Naive B cell (primary cell): ENCODE data around the gene TRPC1. TPM values are rescaled to one million over a fixed set of nuclear protein-coding genes. Genes with fewer than 3 reads are reported as not detected.
A peak's percentile ranks its signal among the peaks of the same experiment; 100 is the strongest.

ENCODE experiments used
- ATAC-seq, 2 donors: fragments of 150-1000 bp; cut with Tn5 transposase; 2 replicates each; pipeline ENCODE4 v1.10.0; 2021; ENCODE audit warnings: low read depth in 2 of 2, mild to moderate bottlenecking in 2 of 2, moderate library complexity in 2 of 2
- DNase-seq: peaks from one replicate; pipeline ENCODE4 v3.0.0; 2022
- H3K27ac Mint-ChIP-seq, 6 donors: one replicate each; pipeline ENCODE4 v1.8.0; 2020 to 2022; ENCODE audit warnings: mild to moderate bottlenecking in 6 of 6, mixed read lengths in 6 of 6, moderate library complexity in 5 of 6, inconsistent platforms in 2 of 6
- H3K27me3 Mint-ChIP-seq, 3 donors: one replicate each; pipeline ENCODE4 v1.8.0; 2021 to 2022; ENCODE audit warnings: mixed read lengths in 3 of 3, mild to moderate bottlenecking in 1 of 3
- H3K36me3 Mint-ChIP-seq, 2 donors: one replicate each; pipeline ENCODE4 v1.8.0; 2020 to 2022; ENCODE audit warnings: mixed read lengths in 2 of 2, inconsistent platforms in 1 of 2, mild to moderate bottlenecking in 1 of 2
- H3K4me1 Mint-ChIP-seq, 3 donors: one replicate each; pipeline ENCODE4 v1.8.0; 2020 to 2022; ENCODE audit warnings: mixed read lengths in 3 of 3, inconsistent platforms in 1 of 3, mild to moderate bottlenecking in 1 of 3, moderate library complexity in 1 of 3
- H3K4me3 Mint-ChIP-seq, 8 donors: one replicate each; pipeline ENCODE4 v1.8.0; 2020 to 2022; ENCODE audit warnings: mild to moderate bottlenecking in 8 of 8, mixed read lengths in 8 of 8, moderate library complexity in 8 of 8, inconsistent platforms in 2 of 8
- H3K9me3 Mint-ChIP-seq, 7 donors: one replicate each; pipeline ENCODE4 v1.8.0; 2020 to 2022; ENCODE audit warnings: mixed read lengths in 7 of 7, mild to moderate bottlenecking in 5 of 7, inconsistent platforms in 2 of 7, moderate library complexity in 1 of 7
- polyA plus RNA-seq, 6 donors: library from polyadenylated mRNA; unstranded; fragments of 300-500 nt; fragmentation: Illumina TruSeq; gene quantifications; one replicate each; pipeline ENCODE4 v1.2.3, GENCODE V29; 2021; ENCODE audit warnings: low read depth in 6 of 6

Gene TRPC1
- polyA plus RNA-seq, 6 donors from 2014 or later: 0.25 to 1.1 (median 0.35) TPM; not detected in 1

GRCh38 chr3:142779591-142779990 is 55.8 kb downstream of the TRPC1 start:
- no peak overlapping the region for H3K27ac Mint-ChIP-seq
- no peaks in the 10 kb centered on the region for H3K4me1 Mint-ChIP-seq
- H3K4me3 Mint-ChIP-seq: no peak overlapping the region
- no peaks in the 10 kb centered on the region for H3K27me3 Mint-ChIP-seq
- no peak for ATAC-seq
- DNase-seq: no peak
- peaks cover 0 to 3% (median 0%) of the 10 kb centered on the region in 7 donors for H3K9me3 Mint-ChIP-seq
- peaks cover 0 to 3% of the 10 kb centered on the region in 2 donors for H3K36me3 Mint-ChIP-seq

DNA sequence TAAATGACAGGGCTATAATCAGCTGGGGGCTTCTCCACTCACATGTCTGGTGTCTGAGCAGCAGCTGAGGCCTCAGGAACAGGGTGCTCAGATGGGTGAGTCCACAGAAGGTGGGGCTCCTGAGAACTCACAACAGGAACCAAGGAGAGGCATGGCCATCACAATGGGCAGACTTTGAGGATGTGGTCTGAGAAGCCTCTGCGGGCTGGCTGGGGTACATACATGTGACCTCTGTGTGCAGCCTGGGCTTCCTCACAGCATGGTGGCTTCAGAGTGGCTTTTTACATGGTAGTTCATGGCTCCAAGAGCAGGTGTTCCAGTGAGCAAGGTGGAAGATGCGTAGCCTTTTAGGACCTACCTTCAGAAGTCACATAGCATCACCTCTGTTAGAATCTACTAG is 58.8 kb downstream of the TRPC1 start:
- Mint-ChIP-seq H3K4me1 (no peaks in the 10 kb centered on the region), H3K9me3 (peaks cover 0 to 3% (median 0%) of the 10 kb centered on the region in 7 donors), H3K4me3 (no peak overlapping the region), H3K27me3 (peaks cover 0 to under 1% (median 0%) of the 10 kb centered on the region in 3 donors), H3K27ac (peak overlapping the region in 1 of 6 donors; percentile 19), H3K36me3 (peaks cover 0 to 3% of the 10 kb centered on the region in 2 donors)
- DNase-seq (no peak), ATAC-seq (no peak)

- Mint-ChIP-seq H3K36me3 (peaks cover 0 to 3% of the 10 kb centered on the region in 2 donors), H3K27ac (no peak overlapping the region), H3K4me3 (no peak overlapping the region), H3K9me3 (peaks cover 0 to 3% (median 0%) of the 10 kb centered on the region in 7 donors), H3K27me3 (peaks cover 0 to 9% (median 0%) of the 10 kb centered on the region in 3 donors), H3K4me1 (no peaks in the 10 kb centered on the region)
- no peak for DNase-seq
- ATAC-seq: no peak
Measured at GRCh38 chr3:142784228-142784627, 60.4 kb downstream of the TRPC1 start.

DNA sequence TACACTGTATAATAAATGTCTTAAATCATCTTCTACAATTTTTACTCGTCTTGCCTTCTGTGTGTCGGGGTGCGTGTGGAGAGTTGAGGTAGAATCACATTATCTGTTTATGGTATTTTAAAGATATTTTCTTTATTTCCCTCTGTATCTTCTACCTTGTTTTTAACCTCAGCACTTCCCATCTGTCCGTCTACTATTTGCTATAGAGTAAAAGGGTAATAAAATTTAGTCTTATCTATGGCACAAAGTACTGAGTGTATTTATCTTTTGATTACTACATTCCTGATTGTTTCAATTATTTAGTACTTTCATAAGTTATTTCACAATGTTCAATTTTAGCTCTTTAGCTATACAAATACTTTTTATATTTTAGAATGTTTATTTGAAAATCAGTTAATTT is 62.2 kb downstream of the TRPC1 start:
- H3K4me1 Mint-ChIP-seq: no peaks in the 10 kb centered on the region
- peaks cover 0 to 3% of the 10 kb centered on the region in 2 donors for H3K36me3 Mint-ChIP-seq
- H3K27ac Mint-ChIP-seq: no peak overlapping the region
- H3K27me3 Mint-ChIP-seq: peaks cover 0 to 9% (median 5%) of the 10 kb centered on the region in 3 donors
- ATAC-seq (no peak), DNase-seq (no peak)
- H3K4me3 Mint-ChIP-seq: no peak overlapping the region
- peaks cover 0 to 3% (median 0%) of the 10 kb centered on the region in 7 donors for H3K9me3 Mint-ChIP-seq

GRCh38 chr3:142787719-142788118 is 63.9 kb downstream of the TRPC1 start:
- DNase-seq: no peak
- Mint-ChIP-seq H3K4me3 (no peak overlapping the region), H3K4me1 (no peaks in the 10 kb centered on the region), H3K9me3 (peaks cover 0 to under 1% (median 0%) of the 10 kb centered on the region in 7 donors), H3K36me3 (peaks cover 0 to 3% of the 10 kb centered on the region in 2 donors), H3K27me3 (peaks cover 0 to 9% (median 5%) of the 10 kb centered on the region in 3 donors), H3K27ac (no peak overlapping the region)
- no peak for ATAC-seq

GRCh38 chr3:142794508-142794907 is 70.7 kb downstream of the TRPC1 start:
- Mint-ChIP-seq H3K4me3 (no peak overlapping the region), H3K27ac (no peak overlapping the region), H3K27me3 (peaks cover 0 to 5% (median 0%) of the 10 kb centered on the region in 3 donors), H3K36me3 (no peaks in the 10 kb centered on the region), H3K9me3 (no peaks in the 10 kb centered on the region), H3K4me1 (no peaks in the 10 kb centered on the region)
- ATAC-seq: no peak
- no peak for DNase-seq

DNA sequence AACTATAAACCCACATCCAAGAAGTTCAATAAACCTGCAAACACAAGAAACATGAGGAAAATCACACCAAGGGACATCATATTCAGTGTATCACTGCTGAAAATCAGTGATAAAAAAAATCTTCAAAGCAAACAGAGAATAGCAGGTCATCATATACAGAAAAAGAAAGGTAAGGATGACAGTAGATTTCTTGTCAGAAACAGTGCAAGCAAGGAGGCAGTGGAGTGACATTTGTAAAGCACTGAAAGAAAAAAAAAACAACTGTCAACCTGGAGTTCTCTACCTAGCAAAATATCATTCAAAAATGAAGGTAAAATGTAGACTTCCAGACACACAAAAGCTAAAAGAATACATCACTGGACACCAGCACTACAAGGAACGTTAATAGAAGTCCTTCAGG is 71.5 kb downstream of the TRPC1 start:
- Mint-ChIP-seq H3K4me1 (no peaks in the 10 kb centered on the region), H3K27me3 (no peaks in the 10 kb centered on the region), H3K4me3 (no peak overlapping the region), H3K27ac (no peak overlapping the region), H3K9me3 (no peaks in the 10 kb centered on the region), H3K36me3 (no peaks in the 10 kb centered on the region)
- no peak for DNase-seq
- no peak for ATAC-seq

DNA sequence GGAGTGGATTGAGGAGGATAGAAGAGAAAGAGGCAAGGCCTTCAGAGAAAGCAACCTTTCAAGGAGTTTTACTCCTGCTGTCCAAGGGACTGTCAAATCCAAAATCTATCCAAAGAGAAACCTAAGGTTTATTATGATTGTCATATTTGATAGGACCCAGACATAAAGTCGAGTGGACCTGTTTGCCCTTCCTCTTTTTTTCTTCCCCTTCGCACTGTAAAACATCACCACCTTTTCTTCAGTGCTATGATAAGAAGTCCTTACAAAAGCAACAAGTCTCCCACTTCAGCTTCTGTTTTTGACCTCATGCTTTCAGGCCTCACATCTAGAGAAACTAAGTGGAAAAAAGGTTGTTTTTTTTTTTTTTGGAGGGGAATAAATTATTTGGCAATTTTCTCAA is 73.0 kb downstream of the TRPC1 start:
- H3K27ac Mint-ChIP-seq: no peak overlapping the region
- no peaks in the 10 kb centered on the region for H3K36me3 Mint-ChIP-seq
- no peak for ATAC-seq
- no peak for DNase-seq
- no peaks in the 10 kb centered on the region for H3K4me1 Mint-ChIP-seq
- no peak overlapping the region for H3K4me3 Mint-ChIP-seq
- H3K9me3 Mint-ChIP-seq: no peaks in the 10 kb centered on the region
- no peaks in the 10 kb centered on the region for H3K27me3 Mint-ChIP-seq

GRCh38 chr3:142801746-142802145 is 77.9 kb downstream of the TRPC1 start:
- ATAC-seq (no peak), DNase-seq (no peak)
- H3K27me3 Mint-ChIP-seq: no peaks in the 10 kb centered on the region
- H3K36me3 Mint-ChIP-seq: no peaks in the 10 kb centered on the region
- no peak overlapping the region for H3K4me3 Mint-ChIP-seq
- no peaks in the 10 kb centered on the region for H3K9me3 Mint-ChIP-seq
- H3K4me1 Mint-ChIP-seq: no peaks in the 10 kb centered on the region
- H3K27ac Mint-ChIP-seq: no peak overlapping the region

- H3K4me1 Mint-ChIP-seq: no peaks in the 10 kb centered on the region
- H3K4me3 Mint-ChIP-seq: no peak overlapping the region
- DNase-seq: no peak
- no peak overlapping the region for H3K27ac Mint-ChIP-seq
- no peaks in the 10 kb centered on the region for H3K36me3 Mint-ChIP-seq
- H3K27me3 Mint-ChIP-seq: no peaks in the 10 kb centered on the region
- no peak for ATAC-seq
- no peaks in the 10 kb centered on the region for H3K9me3 Mint-ChIP-seq
Measured at GRCh38 chr3:142802891-142803290, 79.1 kb downstream of the TRPC1 start.

- DNase-seq: no peak
- ATAC-seq: no peak
- Mint-ChIP-seq H3K36me3 (no peaks in the 10 kb centered on the region), H3K27ac (peak overlapping the region in 1 of 6 donors; percentile 12), H3K4me1 (no peaks in the 10 kb centered on the region), H3K27me3 (peaks cover 0 to 8% (median 5%) of the 10 kb centered on the region in 3 donors), H3K4me3 (no peak overlapping the region), H3K9me3 (no peaks in the 10 kb centered on the region)
Measured at GRCh38 chr3:142808103-142808917, 84.5 kb downstream of the TRPC1 start.

- H3K4me1 Mint-ChIP-seq: no peaks in the 10 kb centered on the region
- H3K9me3 Mint-ChIP-seq: no peaks in the 10 kb centered on the region
- ATAC-seq (no peak), DNase-seq (no peak)
- no peak overlapping the region for H3K27ac Mint-ChIP-seq
- no peak overlapping the region for H3K4me3 Mint-ChIP-seq
- H3K36me3 Mint-ChIP-seq: no peaks in the 10 kb centered on the region
- H3K27me3 Mint-ChIP-seq: peaks cover 0 to 8% (median 5%) of the 10 kb centered on the region in 3 donors
Measured at GRCh38 chr3:142809259-142809658, 85.4 kb downstream of the TRPC1 start.

GRCh38 chr3:142815803-142816202 is 92.0 kb downstream of the TRPC1 start:
- Mint-ChIP-seq H3K9me3 (no peaks in the 10 kb centered on the region), H3K36me3 (no peaks in the 10 kb centered on the region), H3K4me3 (no peak overlapping the region), H3K27ac (no peak overlapping the region), H3K27me3 (peaks cover 7 to 12% (median 7%) of the 10 kb centered on the region in 3 donors), H3K4me1 (peaks cover 0 to 2% (median 0%) of the 10 kb centered on the region in 3 donors)
- DNase-seq (no peak), ATAC-seq (no peak)

DNA sequence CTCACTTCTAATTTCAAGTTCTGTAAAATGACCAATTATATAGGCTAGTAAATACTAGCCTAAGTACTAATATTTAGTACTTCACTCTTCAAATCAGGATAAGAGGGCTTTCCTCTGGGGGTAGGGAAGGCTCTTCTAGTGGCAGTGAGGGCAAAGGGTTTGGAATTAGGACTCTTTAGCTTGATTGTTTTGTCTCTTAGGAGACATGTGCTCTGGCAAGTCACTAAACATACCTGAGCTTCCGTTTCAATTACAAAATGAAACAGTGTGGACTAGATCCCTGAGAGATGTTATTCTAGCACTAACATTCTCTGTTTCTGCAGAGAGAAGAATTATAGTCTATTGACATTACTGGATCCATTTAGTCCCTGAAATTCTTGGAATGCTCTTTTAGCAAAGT is 93.5 kb downstream of the TRPC1 start:
- Mint-ChIP-seq H3K27me3 (peaks cover 4 to 7% (median 7%) of the 10 kb centered on the region in 3 donors), H3K36me3 (no peaks in the 10 kb centered on the region), H3K27ac (no peak overlapping the region), H3K9me3 (no peaks in the 10 kb centered on the region), H3K4me3 (no peak overlapping the region), H3K4me1 (peaks cover 0 to 2% (median 0%) of the 10 kb centered on the region in 3 donors)
- DNase-seq: no peak
- ATAC-seq: no peak
